Ishikawa (cell line): ENCODE results near the gene RPL13.

Experiments
- CEBPB ChIP-seq: IDR thresholded peaks from 2 replicates; pipeline ENCODE4 v1.6.1; 2012
- CREB1 ChIP-seq: IDR thresholded peaks from 2 replicates; pipeline ENCODE4 v1.6.1; 2012; ENCODE audit warnings: low read depth
- EP300 ChIP-seq: IDR thresholded peaks from 2 replicates; pipeline ENCODE4 v1.6.1; 2012; ENCODE audit warnings: borderline replicate concordance
- FOXM1 ChIP-seq: IDR thresholded peaks from 2 replicates; pipeline ENCODE4 v1.6.1; 2012; ENCODE audit warnings: low read depth, borderline replicate concordance
- MAX ChIP-seq: IDR thresholded peaks from 2 replicates; pipeline ENCODE4 v1.6.1; 2012
- NFIC ChIP-seq: IDR thresholded peaks from 2 replicates; pipeline ENCODE4 v1.6.1; 2012
- RAD21 ChIP-seq: IDR thresholded peaks from 2 replicates; pipeline ENCODE4 v1.6.1; 2012; ENCODE audit warnings: low read depth
- REST ChIP-seq: IDR thresholded peaks from 2 replicates; pipeline ENCODE4 v1.6.1; 2012; ENCODE audit warnings: low read depth, mild to moderate bottlenecking
- TAF1 ChIP-seq: IDR thresholded peaks from 2 replicates; pipeline ENCODE4 v1.6.1; 2012; ENCODE audit warnings: low read depth, mild to moderate bottlenecking
- TCF12 ChIP-seq: IDR thresholded peaks from 2 replicates; pipeline ENCODE4 v1.6.1; 2012; ENCODE audit warnings: low read depth
- TEAD4 ChIP-seq: IDR thresholded peaks from 2 replicates; pipeline ENCODE4 v1.6.1; 2012
- USF1 ChIP-seq: IDR thresholded peaks from 2 replicates; pipeline ENCODE4 v1.6.1; 2012
- YY1 ChIP-seq: IDR thresholded peaks from 2 replicates; pipeline ENCODE4 v1.6.1; 2012; ENCODE audit warnings: low read depth
- ZBTB7A ChIP-seq: IDR thresholded peaks from 2 replicates; pipeline ENCODE4 v1.6.1; 2012; ENCODE audit warnings: low read depth

GRCh38 chr16:89570342-89570923 is 10.0 kb downstream of the RPL13 start:
- no peak for TF ChIP-seq TCF12
- TF ChIP-seq TEAD4 = no peak
- no peak for TF ChIP-seq USF1
- no peak for TF ChIP-seq ZBTB7A
- no peak for TF ChIP-seq REST
- TF ChIP-seq EP300 = no peak
- TF ChIP-seq YY1 = no peak
- TF ChIP-seq MAX = no peak
- no peak for TF ChIP-seq CREB1
- no peak for TF ChIP-seq RAD21
- TF ChIP-seq FOXM1 = no peak
- TF ChIP-seq TAF1 = no peak
- TF ChIP-seq CEBPB = no peak
- TF ChIP-seq NFIC = no peak
